ENCODE results near the gene DCAF10. TPM values are rescaled to one million over a fixed set of nuclear protein-coding genes. Genes with fewer than 3 reads are reported as not detected.

The DCAF10 gene
- total and polyA plus RNA-seq, 2 donors (not counting 1 experiment from before 2014, with no cell fraction given) = 9.5 to 22.1 TPM

GRCh38 chr9:37904445-37905130 is 104.0 kb downstream of the DCAF10 start:
- H3K27me3 ChIP-seq (replicated peaks in 1 of 4; ENCODE audit: control extremely low read depth in 1 of 4, control insufficient read depth in 3 of 4, insufficient read depth in 4 of 4, low read length in 3 of 4) = no peaks in the 10 kb centered on the region
- intact Hi-C loops (cut with micrococcal nuclease) = loop anchor here (1.0 to 5.0 kb wide), 6 partner anchors 102 to 439 kb away; partner anchors contain the start of genes DCAF10, FBXO10, POLR1E and SHB
- DNase-seq (no peak), ATAC-seq (ENCODE audit: low read depth) (no peak)
- peak overlapping the region; percentile 93 for H3K4me2 ChIP-seq (replicated peaks; ENCODE audit: low read depth, low read length, poor library complexity, severe bottlenecking)
- peak overlapping the region; percentile 90 for H3K9ac ChIP-seq (ENCODE audit: low read length)
- Mint-ChIP-seq H3K4me3 (peak overlapping the region; percentile 94), H3K27me3 (no peaks in the 10 kb centered on the region), H3K27ac (peak overlapping the region; percentile 96), H3K4me1 (peaks cover 20% of the 10 kb centered on the region), H3K9me3 (ENCODE audit: insufficient read depth) (no peaks in the 10 kb centered on the region)
- peak overlapping the region in 4 of 5 experiments; percentile 77 to 83 (median 80) for H3K4me3 ChIP-seq (ENCODE audit: control extremely low read depth in 1 of 5, extremely low read depth in 1 of 5, insufficient read depth in 1 of 5, low read depth in 2 of 5, low read length in 4 of 5)
- CTCF ChIA-PET = interaction anchor here (0.6 to 1.4 kb wide), 2 partner anchors 9 to 346 kb away, joined by 3 to 6 read pairs; no protein-coding TSS in a partner anchor
- H3K4me1 ChIP-seq (ENCODE audit: control insufficient read depth in 2 of 2, insufficient read depth in 2 of 2, low read length in 2 of 2) = peaks cover 14 to 20% of the 10 kb centered on the region in 2 donors
- TF ChIP-seq EZH2 (IDR thresholded peaks at IDR 0.05; ENCODE audit: borderline replicate concordance, insufficient read depth, low read depth, low read length, poor library complexity, severe bottlenecking) (no peak), CTCF (IDR thresholded peaks at IDR 0.05) (no peak)
- no peaks in the 10 kb centered on the region for H3K36me3 ChIP-seq (replicated peaks in 1 of 2; ENCODE audit: control extremely low read depth in 1 of 2, control insufficient read depth in 1 of 2, extremely low read depth in 1 of 2, insufficient read depth in 2 of 2, low read length in 1 of 2)
- POLR2A ChIA-PET = no interaction called here
- WGBS (ENCODE audit: insufficient coverage) = 49% methylated on average over 31 of the region's 36 CpGs
- H2AFZ ChIP-seq (ENCODE audit: insufficient read depth, low read depth, low read length, poor library complexity, severe bottlenecking) = peak overlapping the region; percentile 93
- peaks cover 20% of the 10 kb centered on the region for H3K79me2 ChIP-seq (ENCODE audit: control insufficient read depth, insufficient read depth, low read length)
- H4K20me1 ChIP-seq (ENCODE audit: control insufficient read depth, insufficient read depth, low read length, poor library complexity, severe bottlenecking) = no peaks in the 10 kb centered on the region
- peak overlapping the region; percentile 71 to 78 for H3K27ac ChIP-seq (ENCODE audit: low read length in 2 of 2)
- H3K9me3 ChIP-seq (ENCODE audit: control extremely low read depth in 1 of 3, control insufficient read depth in 2 of 3, insufficient read depth in 1 of 3, low read length in 2 of 3) = peaks cover 0 to 5% (median 0%) of the 10 kb centered on the region in 3 donors

DNA sequence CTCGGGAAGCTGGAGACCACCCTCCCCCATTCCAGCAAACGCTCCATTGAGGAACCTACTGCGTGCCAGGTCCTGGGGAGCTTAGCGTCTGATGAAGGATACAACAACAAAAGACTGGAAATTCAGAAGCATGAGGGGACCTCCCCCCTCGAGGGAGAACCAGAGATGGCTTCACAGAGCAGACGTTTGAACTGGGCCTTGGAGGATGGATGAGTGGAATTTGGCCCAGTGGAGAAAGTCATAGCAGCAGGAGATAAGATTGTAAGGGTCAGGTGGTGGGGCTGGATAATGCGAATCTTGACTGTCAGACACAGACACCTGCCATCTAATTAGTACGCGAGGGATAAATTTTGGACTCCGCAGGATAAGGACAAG is 104.5 kb downstream of the DCAF10 start:
- no peak for DNase-seq
- Histone ChIP-seq H3K4me3 (ENCODE audit: control extremely low read depth in 1 of 5, extremely low read depth in 1 of 5, insufficient read depth in 1 of 5, low read depth in 2 of 5, low read length in 4 of 5) (no peak overlapping the region), H3K36me3 (replicated peaks in 1 of 2; ENCODE audit: control extremely low read depth in 1 of 2, control insufficient read depth in 1 of 2, extremely low read depth in 1 of 2, insufficient read depth in 2 of 2, low read length in 1 of 2) (no peaks in the 10 kb centered on the region), H3K9me3 (ENCODE audit: control extremely low read depth in 1 of 3, control insufficient read depth in 2 of 3, insufficient read depth in 1 of 3, low read length in 2 of 3) (peaks cover 0 to 5% (median 0%) of the 10 kb centered on the region in 3 donors), H2AFZ (ENCODE audit: insufficient read depth, low read depth, low read length, poor library complexity, severe bottlenecking) (peak overlapping the region; percentile 93), H3K4me1 (ENCODE audit: control insufficient read depth in 2 of 2, insufficient read depth in 2 of 2, low read length in 2 of 2) (peaks cover 14 to 20% of the 10 kb centered on the region in 2 donors), H3K9ac (ENCODE audit: low read length) (no peak overlapping the region), H3K4me2 (replicated peaks; ENCODE audit: low read depth, low read length, poor library complexity, severe bottlenecking) (no peak overlapping the region), H3K27me3 (replicated peaks in 1 of 4; ENCODE audit: control extremely low read depth in 1 of 4, control insufficient read depth in 3 of 4, insufficient read depth in 4 of 4, low read length in 3 of 4) (no peaks in the 10 kb centered on the region), H3K27ac (ENCODE audit: low read length in 2 of 2) (no peak overlapping the region), H3K79me2 (ENCODE audit: control insufficient read depth, insufficient read depth, low read length) (peaks cover 20% of the 10 kb centered on the region), H4K20me1 (ENCODE audit: control insufficient read depth, insufficient read depth, low read length, poor library complexity, severe bottlenecking) (no peaks in the 10 kb centered on the region)
- H3K27me3 Mint-ChIP-seq = no peaks in the 10 kb centered on the region
- peak overlapping the region; percentile 20 for H3K4me3 Mint-ChIP-seq
- TF ChIP-seq CTCF (IDR thresholded peaks at IDR 0.05) (no peak), EZH2 (IDR thresholded peaks at IDR 0.05; ENCODE audit: borderline replicate concordance, insufficient read depth, low read depth, low read length, poor library complexity, severe bottlenecking) (no peak)
- CTCF ChIA-PET = interaction anchor here (1.4 kb wide), 1 partner anchor 8 kb away, joined by 6 read pairs; no protein-coding TSS in a partner anchor
- no peaks in the 10 kb centered on the region for H3K9me3 Mint-ChIP-seq (ENCODE audit: insufficient read depth)
- 95% methylated on average over 9 of the region's 10 CpGs for WGBS (ENCODE audit: insufficient coverage)
- H3K27ac Mint-ChIP-seq = peak overlapping the region; percentile 10
- POLR2A ChIA-PET = interaction anchor here (0.5 kb wide), 1 partner anchor 10 kb away, joined by 3 read pairs; no protein-coding TSS in a partner anchor
- no peak for ATAC-seq (ENCODE audit: low read depth)
- H3K4me1 Mint-ChIP-seq = peaks cover 20% of the 10 kb centered on the region
- intact Hi-C loops (cut with micrococcal nuclease) = loop anchor here (2.0 kb wide), 1 partner anchor 164 kb away; the partner anchor contains the start of gene SHB

Measured in B cell (primary cell).